Measurements from ENCODE around the gene FAM149B1.

Gene FAM149B1

GRCh38 chr10:73287441-73287840, 119.5 kb downstream of the FAM149B1 start:
- DNase-seq (ENCODE audit: low read depth), result no peak

GRCh38 chr10:73289958-73290357, 122.0 kb downstream of the FAM149B1 start:
- DNase-seq (ENCODE audit: low read depth), result no peak

GRCh38 chr10:73293461-73293860, 125.5 kb downstream of the FAM149B1 start:
- DNase-seq (ENCODE audit: low read depth), result no peak
